Tibial nerve (tissue), 4 donors: ENCODE measurements around the gene TIMM17A. TPM values are rescaled to one million over a fixed set of nuclear protein-coding genes. Genes with fewer than 3 reads are reported as not detected.
A peak's percentile ranks its signal among the peaks of the same experiment; 100 is the strongest.

Source experiments
- DNase-seq, 2 donors: peaks; one replicate each; pipeline ENCODE4 v3.0.0-alpha.2; 2019; ENCODE audit warnings: low spot score in 2 of 2
- H3K27ac ChIP-seq, 4 donors: fragments of 200-600 bp; sonication (generic) in 3 of 4; one replicate each; pipeline ENCODE4 v1.5.1; 2017 to 2019; ENCODE audit warnings: mild to moderate bottlenecking in 1 of 4
- H3K27me3 ChIP-seq, 2 donors: fragments of 200-600 bp; sonication (generic) in 1 of 2; one replicate each; pipeline versions ENCODE4 v1.5.1 to v1.6.0; 2017 to 2019
- H3K36me3 ChIP-seq, 3 donors: fragments of 200-600 bp; sonication (generic); one replicate each; pipeline ENCODE4 v1.5.1; 2018 to 2019
- H3K4me1 ChIP-seq, 4 donors: fragments of 200-600 bp; sonication (generic) in 3 of 4; one replicate each; pipeline ENCODE4 v1.5.1; 2017 to 2019
- H3K4me3 ChIP-seq, 4 donors: fragments of 200-600 bp; sonication (generic) in 3 of 4; one replicate each; pipeline ENCODE4 v1.5.1; 2017 to 2019; ENCODE audit warnings: mild to moderate bottlenecking in 1 of 4, moderate library complexity in 1 of 4
- H3K9me3 ChIP-seq, 4 donors: fragments of 200-600 bp; sonication (generic) in 3 of 4; one replicate each; pipeline ENCODE4 v1.5.1; 2017 to 2019
- EP300 ChIP-seq, 2 donors: sonication (generic); formaldehyde crosslinking; IDR thresholded peaks; one replicate each; pipeline ENCODE4 v1.6.1; 2017; ENCODE audit warnings: antibody characterized with exemption in 2 of 2, mild to moderate bottlenecking in 1 of 2
- POLR2A ChIP-seq, 2 donors: fragments of 450-650 bp; IDR thresholded peaks; one replicate each; pipeline ENCODE4 v1.6.1; 2017; ENCODE audit warnings: antibody characterized with exemption in 2 of 2, mild to moderate bottlenecking in 2 of 2, moderate library complexity in 2 of 2
- WGBS, 2 donors: methylation state at CpG; one replicate each; pipeline ENCODE4 v1.1.5; 2018; 5-methylcytosine and 5-hydroxymethylcytosine counted together
- total RNA-seq, 4 donors: library from RNA; depleted of rRNA; stranded (reverse); fragments of >200 nt; gene quantifications; one replicate each; pipeline ENCODE4 v1.1.0, GENCODE V29; 2016
- TF ChIP-seq, protein P1 (sequence below), 5 experiments: fragments of 200-600 bp in 3 of 5; fragments of 450-650 bp in 2 of 5; sonication (generic) in 3 of 5; IDR thresholded peaks; one replicate each; pipeline ENCODE4 v1.5.1; 2016 to 2019; ENCODE audit warnings: antibody characterized with exemption in 5 of 5, mild to moderate bottlenecking in 3 of 5, moderate library complexity in 2 of 5

Gene TIMM17A
- total RNA-seq, 4 donors from 2014 or later: 16.2 to 31.8 (median 21.0) TPM

- Histone ChIP-seq H3K36me3 (peaks cover 7 to 87% (median 35%) of the 10 kb centered on the region in 3 donors), H3K27me3 (no peaks in the 10 kb centered on the region), H3K27ac (peak overlapping the region in 2 of 4 donors; percentile 23 to 45), H3K4me3 (no peak overlapping the region), H3K4me1 (peaks cover 0 to 31% (median 2%) of the 10 kb centered on the region in 4 donors), H3K9me3 (no peaks in the 10 kb centered on the region)
- whole genome bisulfite sequencing, 2 donors: 34 to 39% methylated on average over 9 of the region's 9 CpGs
- TF ChIP-seq EP300 (IDR thresholded peaks at IDR 0.05): no peak
- DNase-seq: no peak
Measured at GRCh38 chr1:202004711-202005110, 49.4 kb downstream of the TIMM17A start.

GRCh38 chr1:202005958-202006357 is 50.7 kb downstream of the TIMM17A start:
- Histone ChIP-seq H3K27ac (peak overlapping the region in 1 of 4 donors; percentile 8), H3K4me1 (peaks cover 0 to 32% (median 7%) of the 10 kb centered on the region in 4 donors), H3K9me3 (no peaks in the 10 kb centered on the region), H3K4me3 (no peak overlapping the region), H3K27me3 (no peaks in the 10 kb centered on the region), H3K36me3 (peaks cover 5 to 75% (median 35%) of the 10 kb centered on the region in 3 donors)
- no peak for DNase-seq
- no peak for TF ChIP-seq EP300 (IDR thresholded peaks at IDR 0.05)
- TF ChIP-seq, protein P1, sequence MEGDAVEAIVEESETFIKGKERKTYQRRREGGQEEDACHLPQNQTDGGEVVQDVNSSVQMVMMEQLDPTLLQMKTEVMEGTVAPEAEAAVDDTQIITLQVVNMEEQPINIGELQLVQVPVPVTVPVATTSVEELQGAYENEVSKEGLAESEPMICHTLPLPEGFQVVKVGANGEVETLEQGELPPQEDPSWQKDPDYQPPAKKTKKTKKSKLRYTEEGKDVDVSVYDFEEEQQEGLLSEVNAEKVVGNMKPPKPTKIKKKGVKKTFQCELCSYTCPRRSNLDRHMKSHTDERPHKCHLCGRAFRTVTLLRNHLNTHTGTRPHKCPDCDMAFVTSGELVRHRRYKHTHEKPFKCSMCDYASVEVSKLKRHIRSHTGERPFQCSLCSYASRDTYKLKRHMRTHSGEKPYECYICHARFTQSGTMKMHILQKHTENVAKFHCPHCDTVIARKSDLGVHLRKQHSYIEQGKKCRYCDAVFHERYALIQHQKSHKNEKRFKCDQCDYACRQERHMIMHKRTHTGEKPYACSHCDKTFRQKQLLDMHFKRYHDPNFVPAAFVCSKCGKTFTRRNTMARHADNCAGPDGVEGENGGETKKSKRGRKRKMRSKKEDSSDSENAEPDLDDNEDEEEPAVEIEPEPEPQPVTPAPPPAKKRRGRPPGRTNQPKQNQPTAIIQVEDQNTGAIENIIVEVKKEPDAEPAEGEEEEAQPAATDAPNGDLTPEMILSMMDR (IDR thresholded peaks at IDR 0.05): peak in 4 of 5 experiments; percentile 18 to 57 (median 29)
- 71 to 73% methylated on average over 2 of the region's 2 CpGs for WGBS, 2 donors

DNA sequence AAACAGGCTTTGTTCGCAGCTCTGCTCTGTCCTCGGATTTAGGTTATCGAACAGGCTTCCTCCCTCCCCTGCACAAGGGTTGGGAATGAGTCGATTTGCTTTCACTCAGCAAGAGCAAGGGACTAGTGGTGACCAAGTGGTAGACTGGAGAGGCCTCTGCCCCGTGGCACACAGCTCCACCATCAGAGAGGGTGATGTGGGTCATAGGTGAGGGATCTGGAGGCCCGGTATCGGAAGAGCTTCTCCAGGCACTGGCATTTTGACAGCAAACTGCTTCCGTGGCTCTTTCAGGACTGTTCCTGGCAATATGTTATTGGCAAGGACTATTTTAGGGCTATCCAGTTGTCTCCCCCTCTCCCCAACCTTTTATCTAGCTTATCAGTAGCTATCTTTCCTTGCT is 52.0 kb downstream of the TIMM17A start:
- no peaks in the 10 kb centered on the region for H3K27me3 ChIP-seq
- peak overlapping the region in 1 of 4 donors; percentile 75 for H3K27ac ChIP-seq
- TF ChIP-seq, protein P1 (IDR thresholded peaks at IDR 0.05): no peak
- TF ChIP-seq EP300 (IDR thresholded peaks at IDR 0.05): no peak
- TF ChIP-seq POLR2A (IDR thresholded peaks at IDR 0.05): no peak
- WGBS, 2 donors: 58 to 60% methylated on average over 8 of the region's 8 CpGs
- peaks cover 0 to 32% (median 7%) of the 10 kb centered on the region in 4 donors for H3K4me1 ChIP-seq
- no peak overlapping the region for H3K4me3 ChIP-seq
- no peaks in the 10 kb centered on the region for H3K9me3 ChIP-seq
- H3K36me3 ChIP-seq: peaks cover 3 to 61% (median 25%) of the 10 kb centered on the region in 3 donors
- DNase-seq: no peak

GRCh38 chr1:202007805-202008489 is 52.6 kb downstream of the TIMM17A start:
- TF ChIP-seq EP300 (IDR thresholded peaks at IDR 0.05): no peak
- TF ChIP-seq POLR2A (IDR thresholded peaks at IDR 0.05): no peak
- TF ChIP-seq, protein P1 (IDR thresholded peaks at IDR 0.05): no peak
- Histone ChIP-seq H3K4me1 (peaks cover 0 to 32% (median 7%) of the 10 kb centered on the region in 4 donors), H3K36me3 (peaks cover 3 to 60% (median 22%) of the 10 kb centered on the region in 3 donors), H3K27ac (peak overlapping the region in 1 of 4 donors; percentile 75), H3K4me3 (no peak overlapping the region), H3K9me3 (no peaks in the 10 kb centered on the region), H3K27me3 (no peaks in the 10 kb centered on the region)
- 45 to 55% methylated on average over 11 of the region's 11 CpGs for WGBS, 2 donors
- no peak for DNase-seq

GRCh38 chr1:202009326-202010179 is 54.2 kb downstream of the TIMM17A start:
- TF ChIP-seq, protein P1 (IDR thresholded peaks at IDR 0.05): peak; percentile 77 to 90 (median 88)
- no peak for TF ChIP-seq POLR2A (IDR thresholded peaks at IDR 0.05)
- TF ChIP-seq EP300 (IDR thresholded peaks at IDR 0.05): peak in 1 of 2 donors; percentile 39
- Histone ChIP-seq H3K36me3 (peaks cover 0 to 58% (median 13%) of the 10 kb centered on the region in 3 donors), H3K27ac (peak overlapping the region in 3 of 4 donors; percentile 71 to 76 (median 75)), H3K4me3 (no peak overlapping the region), H3K9me3 (no peaks in the 10 kb centered on the region), H3K4me1 (peaks cover 0 to 31% (median 7%) of the 10 kb centered on the region in 4 donors), H3K27me3 (no peaks in the 10 kb centered on the region)
- WGBS, 2 donors: 16 to 22% methylated on average over 11 of the region's 11 CpGs
- peak; percentile 72 to 96 for DNase-seq
